Measurements from ENCODE around the gene ETV6.
A peak's percentile ranks its signal among the peaks of the same experiment; 100 is the strongest.

ETV6 gene

GRCh38 chr12:11861864-11862600 lies 212.6 kb downstream of the ETV6 start:
- no peak for DNase-seq (ENCODE audit: low spot score)

GRCh38 chr12:11862798-11863197 lies 213.3 kb downstream of the ETV6 start:
- DNase-seq (ENCODE audit: low spot score): peak; percentile 31

- no peak for DNase-seq (ENCODE audit: low spot score)
Measured at GRCh38 chr12:11863478-11863906, 214.0 kb downstream of the ETV6 start.

GRCh38 chr12:11863988-11864387 lies 214.5 kb downstream of the ETV6 start:
- DNase-seq (ENCODE audit: low spot score): no peak

- DNase-seq (ENCODE audit: low spot score): no peak
Measured at GRCh38 chr12:11865824-11866223, 216.3 kb downstream of the ETV6 start.

- no peak for DNase-seq (ENCODE audit: low spot score)
Measured at GRCh38 chr12:11868027-11868426, 218.6 kb downstream of the ETV6 start.

- no peak for DNase-seq (ENCODE audit: low spot score)
Measured at GRCh38 chr12:11869406-11869805, 219.9 kb downstream of the ETV6 start.

- DNase-seq (ENCODE audit: low spot score): no peak
Measured at GRCh38 chr12:11870041-11870451, 220.6 kb downstream of the ETV6 start.

GRCh38 chr12:11872055-11872454 lies 222.6 kb downstream of the ETV6 start:
- no peak for DNase-seq (ENCODE audit: low spot score)

- peak; percentile 40 for DNase-seq (ENCODE audit: low spot score)
Measured at GRCh38 chr12:11875414-11875935, 226.0 kb downstream of the ETV6 start.

- DNase-seq (ENCODE audit: low spot score): no peak
Measured at GRCh38 chr12:11876307-11876706, 226.8 kb downstream of the ETV6 start.

GRCh38 chr12:11877102-11877826 lies 227.8 kb downstream of the ETV6 start:
- no peak for DNase-seq (ENCODE audit: low spot score)

GRCh38 chr12:11877869-11878780 lies 228.7 kb downstream of the ETV6 start:
- peak; percentile 60 for DNase-seq (ENCODE audit: low spot score)

GRCh38 chr12:11879306-11879705 lies 229.8 kb downstream of the ETV6 start:
- no peak for DNase-seq (ENCODE audit: low spot score)

GRCh38 chr12:11880381-11880780 lies 230.9 kb downstream of the ETV6 start:
- DNase-seq (ENCODE audit: low spot score): no peak

GRCh38 chr12:11881835-11882234 lies 232.4 kb downstream of the ETV6 start:
- DNase-seq (ENCODE audit: low spot score): no peak

- no peak for DNase-seq (ENCODE audit: low spot score)
Measured at GRCh38 chr12:11882301-11883019, 233.0 kb downstream of the ETV6 start.

GRCh38 chr12:11884116-11884515 lies 234.6 kb downstream of the ETV6 start:
- no peak for DNase-seq (ENCODE audit: low spot score)

- DNase-seq (ENCODE audit: low spot score): no peak
Measured at GRCh38 chr12:11884706-11885105, 235.2 kb downstream of the ETV6 start.

- peak; percentile 48 for DNase-seq (ENCODE audit: low spot score)
Measured at GRCh38 chr12:11885261-11886038, 236.0 kb downstream of the ETV6 start.

- no peak for DNase-seq (ENCODE audit: low spot score)
Measured at GRCh38 chr12:11886339-11886738, 236.9 kb downstream of the ETV6 start.
